ENCODE data around the gene DGAT2.

DGAT2 gene

DNA sequence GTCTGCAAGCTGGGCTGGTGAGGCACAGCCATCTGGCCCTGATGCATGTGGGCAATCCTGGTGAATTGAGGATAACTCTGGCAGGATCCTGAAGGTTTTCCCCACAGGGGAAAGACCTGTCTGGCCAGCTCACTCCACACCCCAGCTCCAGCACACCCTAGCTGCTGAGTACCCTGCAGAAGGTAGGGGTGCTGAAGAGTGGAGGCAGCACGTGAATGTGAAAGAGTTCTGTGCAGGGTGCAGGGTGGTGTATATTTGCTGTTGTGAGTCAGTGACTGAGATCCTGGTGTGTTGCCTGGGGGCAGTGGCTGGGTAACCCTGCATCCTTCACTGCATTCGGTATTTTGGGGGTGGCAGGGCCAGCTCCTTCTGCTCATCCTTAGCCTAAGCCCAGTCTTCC lies 22.4 kb downstream of the DGAT2 start:
- ChIA-PET CTCF (no interaction called here), POLR2A (ENCODE audit: low non-redundant PET) (no interaction called here)
- DNase-seq (ENCODE audit: low spot score) = no peak
- no peak overlapping the region for H3K27ac ChIP-seq
- TF ChIP-seq, protein P1, sequence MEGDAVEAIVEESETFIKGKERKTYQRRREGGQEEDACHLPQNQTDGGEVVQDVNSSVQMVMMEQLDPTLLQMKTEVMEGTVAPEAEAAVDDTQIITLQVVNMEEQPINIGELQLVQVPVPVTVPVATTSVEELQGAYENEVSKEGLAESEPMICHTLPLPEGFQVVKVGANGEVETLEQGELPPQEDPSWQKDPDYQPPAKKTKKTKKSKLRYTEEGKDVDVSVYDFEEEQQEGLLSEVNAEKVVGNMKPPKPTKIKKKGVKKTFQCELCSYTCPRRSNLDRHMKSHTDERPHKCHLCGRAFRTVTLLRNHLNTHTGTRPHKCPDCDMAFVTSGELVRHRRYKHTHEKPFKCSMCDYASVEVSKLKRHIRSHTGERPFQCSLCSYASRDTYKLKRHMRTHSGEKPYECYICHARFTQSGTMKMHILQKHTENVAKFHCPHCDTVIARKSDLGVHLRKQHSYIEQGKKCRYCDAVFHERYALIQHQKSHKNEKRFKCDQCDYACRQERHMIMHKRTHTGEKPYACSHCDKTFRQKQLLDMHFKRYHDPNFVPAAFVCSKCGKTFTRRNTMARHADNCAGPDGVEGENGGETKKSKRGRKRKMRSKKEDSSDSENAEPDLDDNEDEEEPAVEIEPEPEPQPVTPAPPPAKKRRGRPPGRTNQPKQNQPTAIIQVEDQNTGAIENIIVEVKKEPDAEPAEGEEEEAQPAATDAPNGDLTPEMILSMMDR (conservative IDR thresholded peaks at IDR 0.05; ENCODE audit: low read depth) = no peak

DNA sequence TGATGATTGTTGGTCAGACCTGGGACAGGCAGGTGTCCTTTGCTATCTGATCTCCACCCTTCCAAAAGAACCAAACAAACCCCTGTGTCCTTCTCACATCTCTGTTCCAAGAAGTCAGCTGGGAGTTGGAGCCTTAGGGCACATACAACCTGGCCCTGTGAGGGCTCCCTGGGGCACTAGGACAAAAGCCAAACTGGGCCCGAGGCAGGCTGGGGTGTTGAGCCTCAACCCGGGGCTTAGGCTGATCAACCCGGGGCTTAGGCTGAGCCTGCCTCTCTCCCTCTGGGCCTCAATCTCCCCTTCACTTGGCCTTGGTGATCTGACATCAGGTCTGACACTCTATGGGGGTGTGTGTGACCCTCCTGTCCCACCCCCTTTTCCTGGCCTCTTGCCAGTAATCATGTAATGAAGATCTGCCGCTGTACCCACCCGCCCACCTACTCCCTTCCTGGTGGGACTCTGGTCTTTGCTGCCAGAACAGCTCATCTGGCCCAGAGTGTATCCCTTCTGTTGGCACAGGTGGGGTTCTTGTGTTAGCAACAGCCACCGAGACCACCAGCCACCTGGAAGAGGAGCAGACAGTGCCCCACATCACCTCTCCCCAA lies 23.7 kb downstream of the DGAT2 start:
- no peak overlapping the region for H3K27ac ChIP-seq
- POLR2A ChIA-PET (ENCODE audit: low non-redundant PET) = no interaction called here
- CTCF ChIA-PET = interaction anchor here (1.0 kb wide), 1 partner anchor 11 kb away, joined by 3 read pairs; no protein-coding TSS in a partner anchor
- DNase-seq (ENCODE audit: low spot score) = no peak
- TF ChIP-seq, protein P1 (conservative IDR thresholded peaks at IDR 0.05; ENCODE audit: low read depth) = no peak

DNA sequence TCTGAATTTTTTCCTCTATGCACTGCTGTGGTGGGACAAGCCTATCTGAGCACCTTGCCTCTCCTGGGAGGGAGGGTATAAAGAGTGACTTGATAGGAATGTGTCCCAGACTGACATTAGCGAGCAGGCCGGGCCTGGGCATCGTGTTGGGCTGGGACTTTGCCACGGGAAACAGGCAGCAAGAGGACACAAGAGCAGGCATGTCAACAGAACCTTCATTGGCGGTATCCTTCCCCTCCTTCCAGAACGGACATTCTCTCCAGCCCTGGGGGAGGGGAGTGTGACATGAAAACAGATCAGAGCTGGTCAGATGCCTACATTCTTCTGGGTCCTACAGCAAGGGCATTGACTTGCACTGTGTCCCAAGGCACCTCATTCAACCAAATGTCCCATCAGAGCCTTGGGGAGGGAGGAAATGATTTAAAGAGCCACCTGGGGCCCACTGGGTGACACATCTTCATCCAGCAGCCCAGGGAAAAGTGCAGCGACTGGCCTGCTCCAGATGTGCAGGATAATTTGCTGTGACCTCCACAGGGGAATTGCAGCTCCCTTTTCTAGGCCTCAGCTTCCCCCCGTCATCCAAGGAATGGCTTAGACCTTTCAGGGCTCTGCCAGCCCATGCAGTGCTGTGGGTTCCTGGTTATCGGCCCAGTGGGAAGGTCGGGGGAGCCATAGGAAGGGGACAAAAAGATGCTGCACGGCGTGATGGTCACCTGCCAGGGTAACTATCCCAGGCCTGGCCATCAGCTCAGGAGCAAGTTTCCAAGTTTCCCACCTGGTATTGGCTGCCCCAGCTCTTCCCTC lies 24.6 kb downstream of the DGAT2 start:
- no peak for DNase-seq (ENCODE audit: low spot score)
- POLR2A ChIA-PET (ENCODE audit: low non-redundant PET) = no interaction called here
- no peak overlapping the region for H3K27ac ChIP-seq
- TF ChIP-seq, protein P1 (conservative IDR thresholded peaks at IDR 0.05; ENCODE audit: low read depth) = no peak
- CTCF ChIA-PET = interaction anchor here (0.9 to 1.6 kb wide), 2 partner anchors 10 to 87 kb away, joined by 3 to 6 read pairs; no protein-coding TSS in a partner anchor

DNA sequence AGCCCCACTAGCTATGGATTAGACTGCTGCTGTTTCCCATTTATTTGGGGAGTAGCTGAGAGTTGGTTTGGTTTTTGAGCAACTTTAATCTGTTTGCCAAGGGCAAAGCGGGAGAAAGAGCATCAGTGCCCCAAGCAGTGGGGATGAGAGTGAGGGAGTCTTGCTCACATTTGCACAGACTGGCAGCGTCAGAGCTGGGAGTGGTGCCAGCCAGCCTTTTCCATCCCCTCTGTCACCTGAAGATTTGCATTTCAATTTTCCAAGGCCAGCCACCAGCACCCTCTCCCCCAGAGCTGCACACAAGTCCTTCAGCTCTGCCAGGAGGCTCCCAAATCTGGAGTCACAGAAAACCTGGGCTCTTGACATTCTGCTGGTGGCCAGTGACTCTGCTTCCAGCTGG lies 25.4 kb downstream of the DGAT2 start:
- POLR2A ChIA-PET (ENCODE audit: low non-redundant PET) = no interaction called here
- no peak overlapping the region for H3K27ac ChIP-seq
- CTCF ChIA-PET = interaction anchor here (0.6 to 1.6 kb wide), 3 partner anchors 9 to 88 kb away, joined by 3 to 6 read pairs (median 3); no protein-coding TSS in a partner anchor
- no peak for DNase-seq (ENCODE audit: low spot score)
- TF ChIP-seq, protein P1 (conservative IDR thresholded peaks at IDR 0.05; ENCODE audit: low read depth) = no peak

DNA sequence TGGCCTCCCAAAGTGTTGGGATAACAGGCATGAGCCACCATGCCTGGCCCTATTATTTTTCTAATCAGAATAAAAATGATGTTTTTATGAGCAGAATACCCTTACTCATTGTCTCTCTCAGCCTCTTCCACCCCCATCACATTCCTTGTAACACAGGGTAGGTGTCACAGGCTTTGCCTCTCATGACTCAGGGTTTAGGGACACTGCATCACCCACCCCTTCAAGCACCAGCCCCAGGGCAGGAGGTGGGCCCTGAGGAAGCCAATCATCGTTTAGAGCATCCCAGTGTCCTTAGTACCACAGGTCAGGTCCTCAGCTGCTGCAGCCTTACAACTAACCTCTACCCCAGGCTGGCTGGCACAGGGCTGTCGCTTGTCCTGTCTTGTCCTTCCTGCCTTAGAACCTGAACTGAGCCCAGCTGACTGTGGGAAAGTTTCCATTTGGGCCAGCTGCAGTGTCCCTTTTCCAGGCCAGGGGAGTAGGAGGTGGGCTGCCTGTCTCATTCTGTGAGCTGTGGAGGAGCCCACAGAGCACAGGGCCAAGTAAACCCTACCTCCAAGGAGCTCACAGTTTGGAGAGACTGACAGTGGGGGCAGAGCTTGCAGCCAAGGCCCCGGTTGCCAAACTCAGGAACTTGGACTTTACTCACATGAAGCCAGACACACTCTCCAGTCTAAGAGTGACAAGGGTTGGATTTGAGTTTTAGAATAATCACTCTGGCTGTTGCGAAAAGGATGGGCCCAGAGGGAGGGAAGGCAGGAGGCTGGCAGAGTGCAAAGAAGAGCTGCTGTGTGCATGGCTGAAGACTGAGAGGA lies 26.9 kb downstream of the DGAT2 start:
- no peak for DNase-seq (ENCODE audit: low spot score)
- ChIA-PET POLR2A (ENCODE audit: low non-redundant PET) (no interaction called here), CTCF (interaction anchor here (0.5 to 1.2 kb wide), 3 partner anchors 90 to 1378 kb away, joined by 3 to 5 read pairs (median 4); no protein-coding TSS in a partner anchor)
- H3K27ac ChIP-seq = peak overlapping the region; percentile 58
- TF ChIP-seq, protein P1 (conservative IDR thresholded peaks at IDR 0.05; ENCODE audit: low read depth) = no peak

DNA sequence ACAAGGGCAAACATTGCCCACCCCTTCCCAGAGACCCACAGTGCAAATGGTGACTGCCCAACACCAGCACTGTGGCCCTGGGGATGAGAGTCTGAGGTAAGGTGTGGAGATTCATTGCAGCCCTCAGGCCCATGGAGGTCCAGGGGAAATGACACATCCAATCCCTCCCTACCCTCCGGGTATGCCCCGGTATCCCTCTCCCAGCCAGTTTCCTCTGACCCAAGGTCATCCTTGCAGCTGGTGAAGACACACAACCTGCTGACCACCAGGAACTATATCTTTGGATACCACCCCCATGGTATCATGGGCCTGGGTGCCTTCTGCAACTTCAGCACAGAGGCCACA lies 27.5 kb downstream of the DGAT2 start:
- ChIA-PET CTCF (interaction anchor here (0.5 to 1.2 kb wide), 2 partner anchors 90 to 400 kb away, joined by 3 to 4 read pairs; no protein-coding TSS in a partner anchor), POLR2A (ENCODE audit: low non-redundant PET) (no interaction called here)
- TF ChIP-seq, protein P1 (conservative IDR thresholded peaks at IDR 0.05; ENCODE audit: low read depth) = no peak
- H3K27ac ChIP-seq = peak overlapping the region; percentile 58
- no peak for DNase-seq (ENCODE audit: low spot score)
